Mucosa of descending colon (tissue), 3 donors: ENCODE measurements around the gene GLIS1. TPM values are rescaled to one million over a fixed set of nuclear protein-coding genes. Genes with fewer than 3 reads are reported as not detected.

Experiments used
- ATAC-seq: fragments of 200-7000 bp; cut with Tn5 transposase; one replicate; pipeline ENCODE4 v1.9.1; 2020; ENCODE audit warnings: mild to moderate bottlenecking, moderate library complexity
- DNase-seq, 3 donors: peaks; one replicate each; pipeline ENCODE4 v3.0.0-alpha.2; 2020
- H3K36me3 ChIP-seq: fragments of 200-600 bp; one replicate; pipeline ENCODE4 v1.8.0; 2021; ENCODE audit warnings: low read depth, mild to moderate bottlenecking
- H3K4me1 ChIP-seq: fragments of 200-600 bp; one replicate; pipeline ENCODE4 v1.8.0; 2021; ENCODE audit warnings: low read depth, mild to moderate bottlenecking
- H3K4me3 ChIP-seq: fragments of 200-600 bp; one replicate; pipeline ENCODE4 v1.8.0; 2021; ENCODE audit warnings: mild to moderate bottlenecking
- H3K9me3 ChIP-seq: fragments of 200-600 bp; one replicate; pipeline ENCODE4 v1.8.0; 2021; ENCODE audit warnings: mild to moderate bottlenecking
- CTCF ChIP-seq: fragments of 200-600 bp; IDR thresholded peaks from one replicate; pipeline ENCODE4 v1.8.0; 2022; ENCODE audit warnings: antibody characterized with exemption, mild to moderate bottlenecking
- intact Hi-C, 2 donors: fragments of 100-400 bp; cut with DNase I in 1 of 2; cut with micrococcal nuclease in 1 of 2; formaldehyde crosslinking; loops; one replicate each; pipeline versions ENCODE4 v1.11.0 to v1.11.1; 2022; cut with DNase I, micrococcal nuclease
- total RNA-seq, 3 donors: library from RNA; stranded (reverse); fragmentation: NEBNext Ultra II Directional in 2 of 3; extraction: Animal tissue kit (Norgen Biotek cat#: 25700) in 2 of 3; gene quantifications; one replicate each; pipeline versions ENCODE4 v1.2.1 to v1.2.4, GENCODE V29; 2021 to 2023
- donor health status: DM: no; HTN: no; CAD: no; lungs with moderate emphysema.
- donor health status: DM: no; HTN: no; CAD: no.
- donor health status: DM: no; HTN: yes; CAD: no.

The GLIS1 gene
- total RNA-seq, 3 donors from 2014 or later: 0.09 to 0.24 (median 0.14) TPM

- no peak for TF ChIP-seq CTCF
- H3K9me3 ChIP-seq: no peaks in the 10 kb centered on the region
- H3K36me3 ChIP-seq: no peaks in the 10 kb centered on the region
- peaks cover 3% of the 10 kb centered on the region for H3K4me1 ChIP-seq
- no peak overlapping the region for H3K4me3 ChIP-seq
- ATAC-seq (no peak), DNase-seq (no peak)
- intact Hi-C loops: no loop called here
These were observed 38.2 kb downstream of the GLIS1 start for GRCh38 chr1:53700776-53701175.

- TF ChIP-seq CTCF: no peak
- ATAC-seq (no peak), DNase-seq (no peak)
- Histone ChIP-seq H3K36me3 (no peaks in the 10 kb centered on the region), H3K4me3 (no peak overlapping the region), H3K9me3 (no peaks in the 10 kb centered on the region), H3K4me1 (peaks cover 3% of the 10 kb centered on the region)
- intact Hi-C loops: no loop called here
These were observed 39.0 kb downstream of the GLIS1 start for GRCh38 chr1:53699981-53700380.

GRCh38 chr1:53698384-53698980 is 40.5 kb downstream of the GLIS1 start:
- Histone ChIP-seq H3K4me3 (no peak overlapping the region), H3K4me1 (peaks cover 3% of the 10 kb centered on the region), H3K9me3 (no peaks in the 10 kb centered on the region), H3K36me3 (no peaks in the 10 kb centered on the region)
- no peak for TF ChIP-seq CTCF
- DNase-seq (no peak), ATAC-seq (no peak)
- intact Hi-C loops: no loop called here

GRCh38 chr1:53697721-53698383 is 41.1 kb downstream of the GLIS1 start:
- intact Hi-C loops: no loop called here

GRCh38 chr1:53696990-53697389 is 42.0 kb downstream of the GLIS1 start:
- TF ChIP-seq CTCF: no peak
- ATAC-seq: no peak
- no peak for DNase-seq
- Histone ChIP-seq H3K4me1 (peaks cover 3% of the 10 kb centered on the region), H3K4me3 (no peak overlapping the region), H3K36me3 (no peaks in the 10 kb centered on the region), H3K9me3 (no peaks in the 10 kb centered on the region)
- intact Hi-C loops: no loop called here

More at GRCh38 chr1:53697721-53698383, 41.1 kb downstream of the GLIS1 start:
- Histone ChIP-seq H3K36me3 (no peaks in the 10 kb centered on the region), H3K4me1 (peaks cover 3% of the 10 kb centered on the region), H3K4me3 (no peak overlapping the region), H3K9me3 (no peaks in the 10 kb centered on the region)
- DNase-seq (peak in 1 of 3 donors; percentile 17), ATAC-seq (peak; percentile 49)
- TF ChIP-seq CTCF: no peak
